ENCODE results near the gene UBA5. TPM values are rescaled to one million over a fixed set of nuclear protein-coding genes. Genes with fewer than 3 reads are reported as not detected.

UBA5 gene
- total RNA-seq, 4 donors from 2014 or later = 23.3 to 35.0 (median 29.0) TPM

DNA sequence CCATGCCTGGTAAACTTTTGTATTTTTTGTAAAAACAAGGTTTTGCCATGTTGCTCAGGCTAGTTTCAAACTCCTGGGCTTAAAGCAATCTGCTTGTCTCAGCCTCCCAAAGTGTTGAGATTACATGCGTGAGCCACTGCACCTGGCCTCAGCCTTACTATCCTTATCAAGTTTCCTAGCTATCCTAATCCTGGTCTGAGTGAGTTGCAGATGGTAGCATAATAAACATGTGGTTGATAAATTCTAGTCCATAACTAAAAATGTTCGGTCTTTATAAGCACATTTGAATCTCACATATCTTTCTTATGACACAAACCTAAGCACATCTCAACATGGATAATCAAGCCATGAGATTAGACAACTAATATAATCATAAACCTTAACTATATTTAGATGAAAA is 43.6 kb downstream of the UBA5 start:
- no peak for DNase-seq (ENCODE audit: low spot score in 2 of 2)
- TF ChIP-seq POLR2A (IDR thresholded peaks at IDR 0.05) = no peak
- TF ChIP-seq CTCF (IDR thresholded peaks at IDR 0.05) = no peak
- WGBS, 2 donors = 92 to 98% methylated on average over 2 of the region's 2 CpGs
- intact Hi-C loops (cut with DNase I; ENCODE audit: low total_unique reads) = no loop called here
- H3K4me3 ChIP-seq (ENCODE audit: low read depth, poor library complexity, severe bottlenecking) = no peak overlapping the region

GRCh38 chr3:132709761-132710160 is 49.6 kb downstream of the UBA5 start:
- TF ChIP-seq POLR2A (IDR thresholded peaks at IDR 0.05) = no peak
- no peak for TF ChIP-seq CTCF (IDR thresholded peaks at IDR 0.05)
- intact Hi-C loops (cut with DNase I; ENCODE audit: low total_unique reads) = no loop called here
- WGBS, 2 donors = 86 to 88% methylated on average over 5 of the region's 5 CpGs
- no peak overlapping the region for H3K4me3 ChIP-seq (ENCODE audit: low read depth, poor library complexity, severe bottlenecking)
- DNase-seq (ENCODE audit: low spot score in 2 of 2) = no peak

GRCh38 chr3:132710311-132710710 is 50.2 kb downstream of the UBA5 start:
- TF ChIP-seq CTCF (IDR thresholded peaks at IDR 0.05) (no peak), POLR2A (IDR thresholded peaks at IDR 0.05) (no peak)
- WGBS, 2 donors = 91 to 93% methylated on average over 6 of the region's 6 CpGs
- no peak for DNase-seq (ENCODE audit: low spot score in 2 of 2)
- H3K4me3 ChIP-seq (ENCODE audit: low read depth, poor library complexity, severe bottlenecking) = no peak overlapping the region
- intact Hi-C loops (cut with DNase I; ENCODE audit: low total_unique reads) = no loop called here

- WGBS, 2 donors = 85 to 86% methylated on average over 5 of the region's 5 CpGs
- no peak for TF ChIP-seq CTCF (IDR thresholded peaks at IDR 0.05)
- TF ChIP-seq POLR2A (IDR thresholded peaks at IDR 0.05) = no peak
- DNase-seq (ENCODE audit: low spot score in 2 of 2) = no peak
- no peak overlapping the region for H3K4me3 ChIP-seq (ENCODE audit: low read depth, poor library complexity, severe bottlenecking)
- intact Hi-C loops (cut with DNase I; ENCODE audit: low total_unique reads) = no loop called here
Measured at GRCh38 chr3:132713977-132714727, 54.0 kb downstream of the UBA5 start.

GRCh38 chr3:132716372-132716771 is 56.2 kb downstream of the UBA5 start:
- TF ChIP-seq CTCF (IDR thresholded peaks at IDR 0.05) (no peak), POLR2A (IDR thresholded peaks at IDR 0.05) (no peak)
- no peak overlapping the region for H3K4me3 ChIP-seq (ENCODE audit: low read depth, poor library complexity, severe bottlenecking)
- intact Hi-C loops (cut with DNase I; ENCODE audit: low total_unique reads) = no loop called here
- DNase-seq (ENCODE audit: low spot score in 2 of 2) = no peak

DNA sequence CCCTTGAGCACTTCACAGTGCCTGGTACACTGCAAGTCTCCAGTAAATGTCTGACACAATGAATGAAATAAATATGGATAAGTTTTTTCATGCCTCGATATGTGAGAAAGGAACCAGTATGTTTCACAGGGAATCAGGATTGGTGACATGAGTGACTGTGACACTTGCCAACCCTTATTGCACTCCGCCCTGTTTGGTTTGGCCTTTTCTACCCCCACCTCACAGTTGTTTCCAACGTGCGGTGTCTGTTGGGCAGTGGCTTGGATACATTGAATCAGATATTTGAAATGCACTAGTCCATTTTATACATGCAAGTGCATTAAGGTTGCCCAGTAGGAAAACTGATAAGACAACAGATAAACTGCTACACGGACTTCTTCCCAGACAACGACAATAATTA is 60.1 kb downstream of the UBA5 start:
- intact Hi-C loops (cut with DNase I; ENCODE audit: low total_unique reads) = no loop called here
- 32 to 42% methylated on average over 6 of the region's 6 CpGs for WGBS, 2 donors
- no peak for TF ChIP-seq CTCF (IDR thresholded peaks at IDR 0.05)
- no peak for TF ChIP-seq POLR2A (IDR thresholded peaks at IDR 0.05)
- no peak overlapping the region for H3K4me3 ChIP-seq (ENCODE audit: low read depth, poor library complexity, severe bottlenecking)
- DNase-seq (ENCODE audit: low spot score in 2 of 2) = no peak
